Central memory CD8-positive, alpha-beta T cell (primary cell): ENCODE results near the gene KRT12.

ENCODE experiments used
- ATAC-seq: fragments of 150-1000 bp; cut with Tn5 transposase; replicated peaks from 2 replicates; pipeline ENCODE4 v1.10.0; 2022; ENCODE audit warnings: mild to moderate bottlenecking, moderate FRiP score, moderate number of reproducible peaks; ENCODE audit not compliant: poor library complexity, severe bottlenecking; ENCODE audit errors: extremely low read depth
- DNase-seq, 2 donors: peaks; one replicate each; pipeline ENCODE4 v3.0.0; 2021; ENCODE audit warnings: low spot score in 2 of 2
- H3K27ac Mint-ChIP-seq: one replicate; pipeline ENCODE4 v1.8.0; 2022; ENCODE audit warnings: low read depth, mild to moderate bottlenecking, moderate library complexity, mixed read lengths
- H3K27me3 Mint-ChIP-seq: one replicate; pipeline ENCODE4 v1.8.0; 2022; ENCODE audit warnings: mixed read lengths
- H3K36me3 Mint-ChIP-seq: one replicate; pipeline ENCODE4 v1.8.0; 2022; ENCODE audit warnings: mild to moderate bottlenecking, moderate library complexity, mixed read lengths; ENCODE audit not compliant: insufficient read depth
- H3K4me1 Mint-ChIP-seq: one replicate; pipeline ENCODE4 v1.8.0; 2022; ENCODE audit warnings: mixed read lengths
- H3K4me3 Mint-ChIP-seq: one replicate; pipeline ENCODE4 v1.8.0; 2022; ENCODE audit warnings: mild to moderate bottlenecking, moderate library complexity, mixed read lengths
- H3K9me3 Mint-ChIP-seq: one replicate; pipeline ENCODE4 v1.8.0; 2022; ENCODE audit warnings: mixed read lengths

The KRT12 gene

DNA sequence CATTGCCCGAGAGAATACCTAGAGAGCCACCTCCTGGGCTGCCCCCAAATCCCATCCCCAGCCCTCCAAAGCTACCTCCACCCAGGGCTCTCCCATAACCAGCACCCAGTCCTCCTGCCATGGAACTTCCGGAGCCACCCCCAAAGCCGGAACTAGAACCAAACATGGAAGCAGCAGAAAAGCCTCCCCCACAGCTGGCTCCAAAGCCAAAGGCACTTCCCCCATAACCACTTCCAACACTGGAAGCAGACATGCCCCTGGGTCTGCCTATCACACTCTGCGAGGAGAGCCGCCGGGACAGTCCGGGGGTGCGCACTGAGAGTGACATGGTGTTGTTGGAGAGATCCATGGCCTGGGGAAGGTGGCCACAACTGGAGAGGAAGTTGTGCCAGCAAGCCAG lies at the start of gene KRT12:
Gene KRT12, minus strand, starts transcription at position 386 of the 400 bp plus-strand sequence. Its CDS starts 37 bp downstream, at position 349.
- Mint-ChIP-seq H3K27me3 (peaks cover 57% of the 10 kb centered on the region), H3K4me3 (no peak within 1 kb of the TSS), H3K36me3 (no peaks in the 10 kb centered on the region), H3K27ac (no peak within 1 kb of the TSS), H3K9me3 (no peaks in the 10 kb centered on the region), H3K4me1 (no peaks in the 10 kb centered on the region)
- ATAC-seq = no peak
- no peak for DNase-seq

GRCh38 chr17:40916366-40916765 lies 49.3 kb upstream of the KRT12 start:
- H3K27ac Mint-ChIP-seq = no peak overlapping the region
- H3K4me3 Mint-ChIP-seq = no peak overlapping the region
- no peaks in the 10 kb centered on the region for H3K9me3 Mint-ChIP-seq
- no peaks in the 10 kb centered on the region for H3K36me3 Mint-ChIP-seq
- no peak for ATAC-seq
- no peak for DNase-seq
- no peaks in the 10 kb centered on the region for H3K4me1 Mint-ChIP-seq
- peaks cover 24% of the 10 kb centered on the region for H3K27me3 Mint-ChIP-seq

DNA sequence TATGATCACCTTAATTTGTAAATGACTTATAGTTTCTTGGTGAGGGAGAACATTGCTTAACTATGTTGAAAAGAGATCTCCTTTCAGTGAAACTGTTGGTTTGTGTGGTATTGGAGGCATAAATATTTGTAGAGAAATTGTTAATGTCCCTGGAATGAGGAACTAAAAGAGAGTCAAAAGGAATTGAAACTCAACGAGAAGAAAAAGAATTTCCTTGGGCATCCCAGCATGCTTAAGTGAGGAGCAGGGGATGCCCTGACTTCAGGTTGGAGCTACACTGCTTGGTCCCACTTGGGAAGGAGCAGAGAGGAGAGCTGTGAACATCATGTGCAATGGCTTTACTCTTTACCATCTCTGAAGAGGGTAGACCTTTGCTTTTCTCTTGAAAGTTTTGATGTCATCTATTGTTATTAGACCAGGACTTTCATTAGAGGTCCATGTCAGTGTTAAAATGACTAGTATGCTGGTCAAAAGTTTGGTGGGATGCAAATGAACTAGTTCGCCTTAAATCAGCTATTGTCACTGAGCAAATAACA lies 48.8 kb upstream of the KRT12 start:
- no peak overlapping the region for H3K4me3 Mint-ChIP-seq
- ATAC-seq (no peak), DNase-seq (no peak)
- H3K9me3 Mint-ChIP-seq = no peaks in the 10 kb centered on the region
- H3K36me3 Mint-ChIP-seq = no peaks in the 10 kb centered on the region
- no peaks in the 10 kb centered on the region for H3K4me1 Mint-ChIP-seq
- H3K27me3 Mint-ChIP-seq = peaks cover 25% of the 10 kb centered on the region
- no peak overlapping the region for H3K27ac Mint-ChIP-seq

- ATAC-seq (no peak), DNase-seq (no peak)
- no peak overlapping the region for H3K27ac Mint-ChIP-seq
Measured at GRCh38 chr17:40915199-40915661, 48.2 kb upstream of the KRT12 start.

DNA sequence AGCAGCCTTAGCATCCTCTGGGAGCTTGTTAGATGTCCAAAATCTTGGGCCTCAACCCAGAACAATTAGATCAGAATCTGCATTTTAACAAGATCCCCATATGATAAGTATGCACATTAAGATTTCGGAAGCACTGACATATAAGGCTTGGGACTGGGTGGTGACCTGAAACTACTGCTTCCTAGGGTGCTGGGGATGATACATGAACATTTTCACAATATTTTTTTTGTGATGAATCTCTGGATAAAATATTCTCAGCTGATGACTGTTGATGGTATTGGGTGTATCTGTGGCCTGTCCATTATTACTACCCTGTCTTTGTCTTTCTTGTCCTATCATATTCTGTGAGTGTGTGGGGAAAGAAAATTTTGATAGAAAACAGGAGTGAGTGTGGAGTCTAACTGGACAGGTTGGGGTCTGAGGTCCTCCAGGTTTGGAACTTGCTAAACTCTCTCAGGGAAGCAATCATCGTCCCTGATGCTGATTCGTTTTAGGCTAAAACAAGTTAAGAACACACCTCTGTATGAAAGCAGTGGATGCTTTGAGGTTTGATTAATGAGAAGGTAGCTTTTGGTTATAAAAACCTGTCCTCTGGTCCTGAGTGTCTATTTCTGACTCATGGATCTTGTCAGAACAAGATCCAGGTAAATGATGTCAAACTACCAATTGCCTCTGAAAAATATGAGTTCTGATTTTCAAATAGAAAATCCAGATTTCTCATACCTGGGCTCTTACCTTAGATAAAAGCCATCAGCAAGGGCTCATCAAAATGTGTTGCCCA lies 47.2 kb upstream of the KRT12 start:
- H3K4me3 Mint-ChIP-seq = no peak overlapping the region
- H3K27ac Mint-ChIP-seq = no peak overlapping the region
- H3K9me3 Mint-ChIP-seq = no peaks in the 10 kb centered on the region
- no peak for ATAC-seq
- no peaks in the 10 kb centered on the region for H3K4me1 Mint-ChIP-seq
- no peaks in the 10 kb centered on the region for H3K36me3 Mint-ChIP-seq
- H3K27me3 Mint-ChIP-seq = peaks cover 22% of the 10 kb centered on the region
- DNase-seq = no peak

More at GRCh38 chr17:40915199-40915661, 48.2 kb upstream of the KRT12 start:
- H3K9me3 Mint-ChIP-seq = no peaks in the 10 kb centered on the region
- H3K36me3 Mint-ChIP-seq = no peaks in the 10 kb centered on the region
- H3K4me1 Mint-ChIP-seq = no peaks in the 10 kb centered on the region
- peaks cover 25% of the 10 kb centered on the region for H3K27me3 Mint-ChIP-seq
- H3K4me3 Mint-ChIP-seq = no peak overlapping the region

GRCh38 chr17:40912486-40913210 lies 45.6 kb upstream of the KRT12 start:
- Mint-ChIP-seq H3K9me3 (no peaks in the 10 kb centered on the region), H3K4me1 (no peaks in the 10 kb centered on the region), H3K36me3 (no peaks in the 10 kb centered on the region), H3K27ac (no peak overlapping the region), H3K4me3 (no peak overlapping the region), H3K27me3 (peaks cover 31% of the 10 kb centered on the region)
- no peak for ATAC-seq
- DNase-seq = no peak

- ATAC-seq (no peak), DNase-seq (no peak)
- Mint-ChIP-seq H3K9me3 (no peaks in the 10 kb centered on the region), H3K4me3 (no peak overlapping the region), H3K36me3 (no peaks in the 10 kb centered on the region), H3K4me1 (no peaks in the 10 kb centered on the region), H3K27ac (no peak overlapping the region), H3K27me3 (peaks cover 53% of the 10 kb centered on the region)
Measured at GRCh38 chr17:40910441-40910841, 43.4 kb upstream of the KRT12 start.

GRCh38 chr17:40909755-40910154 lies 42.7 kb upstream of the KRT12 start:
- DNase-seq (no peak), ATAC-seq (no peak)
- peaks cover 60% of the 10 kb centered on the region for H3K27me3 Mint-ChIP-seq
- no peaks in the 10 kb centered on the region for H3K36me3 Mint-ChIP-seq
- no peaks in the 10 kb centered on the region for H3K9me3 Mint-ChIP-seq
- H3K4me3 Mint-ChIP-seq = no peak overlapping the region
- no peaks in the 10 kb centered on the region for H3K4me1 Mint-ChIP-seq
- no peak overlapping the region for H3K27ac Mint-ChIP-seq

GRCh38 chr17:40909351-40909750 lies 42.3 kb upstream of the KRT12 start:
- H3K4me1 Mint-ChIP-seq = no peaks in the 10 kb centered on the region
- no peak overlapping the region for H3K4me3 Mint-ChIP-seq
- ATAC-seq (no peak), DNase-seq (peak; percentile 40 to 41)
- H3K27ac Mint-ChIP-seq = no peak overlapping the region
- peaks cover 60% of the 10 kb centered on the region for H3K27me3 Mint-ChIP-seq
- H3K9me3 Mint-ChIP-seq = no peaks in the 10 kb centered on the region
- H3K36me3 Mint-ChIP-seq = no peaks in the 10 kb centered on the region

DNA sequence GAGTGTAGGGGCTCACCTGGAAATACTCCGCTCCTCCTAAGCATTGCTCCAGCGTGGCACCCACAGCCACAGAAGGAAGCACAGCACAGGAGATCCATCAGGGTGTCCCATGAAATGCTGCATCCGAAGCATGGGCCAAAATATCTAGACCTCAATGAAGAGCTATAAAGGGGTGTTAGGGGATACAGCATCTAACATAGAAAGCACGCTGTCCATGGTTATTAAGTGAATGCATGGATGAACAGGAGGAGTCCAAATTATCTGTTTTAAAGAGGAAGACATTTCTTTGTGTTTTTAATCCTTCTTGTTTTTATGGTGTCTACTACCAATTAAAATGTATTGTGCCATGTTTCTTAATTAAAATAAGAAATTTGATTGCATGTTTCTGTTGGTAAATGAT lies 39.6 kb upstream of the KRT12 start:
- Mint-ChIP-seq H3K36me3 (no peaks in the 10 kb centered on the region), H3K27me3 (peaks cover 66% of the 10 kb centered on the region), H3K9me3 (no peaks in the 10 kb centered on the region), H3K27ac (no peak overlapping the region), H3K4me3 (no peak overlapping the region), H3K4me1 (no peaks in the 10 kb centered on the region)
- no peak for ATAC-seq
- DNase-seq = no peak

DNA sequence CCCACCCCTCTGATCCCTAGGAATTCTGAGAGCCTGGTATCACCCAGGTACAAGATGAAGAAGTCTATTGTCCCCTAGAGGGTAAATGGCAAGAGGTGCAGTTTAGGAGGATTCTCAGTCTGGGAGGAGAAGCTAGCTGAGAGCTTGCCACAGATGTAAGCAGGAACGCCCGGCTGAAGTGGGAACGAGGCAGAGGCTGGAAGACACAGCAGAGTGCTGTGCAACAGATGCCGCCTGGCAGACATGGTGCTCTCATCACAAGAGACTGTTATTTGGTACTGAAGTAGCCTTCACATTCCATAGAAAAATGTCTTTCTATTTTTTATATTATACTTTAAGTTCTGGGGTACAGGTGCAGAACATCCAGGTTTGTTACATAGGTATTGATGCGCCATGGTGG lies 38.3 kb upstream of the KRT12 start:
- peaks cover 75% of the 10 kb centered on the region for H3K27me3 Mint-ChIP-seq
- no peaks in the 10 kb centered on the region for H3K36me3 Mint-ChIP-seq
- H3K4me3 Mint-ChIP-seq = no peak overlapping the region

DNA sequence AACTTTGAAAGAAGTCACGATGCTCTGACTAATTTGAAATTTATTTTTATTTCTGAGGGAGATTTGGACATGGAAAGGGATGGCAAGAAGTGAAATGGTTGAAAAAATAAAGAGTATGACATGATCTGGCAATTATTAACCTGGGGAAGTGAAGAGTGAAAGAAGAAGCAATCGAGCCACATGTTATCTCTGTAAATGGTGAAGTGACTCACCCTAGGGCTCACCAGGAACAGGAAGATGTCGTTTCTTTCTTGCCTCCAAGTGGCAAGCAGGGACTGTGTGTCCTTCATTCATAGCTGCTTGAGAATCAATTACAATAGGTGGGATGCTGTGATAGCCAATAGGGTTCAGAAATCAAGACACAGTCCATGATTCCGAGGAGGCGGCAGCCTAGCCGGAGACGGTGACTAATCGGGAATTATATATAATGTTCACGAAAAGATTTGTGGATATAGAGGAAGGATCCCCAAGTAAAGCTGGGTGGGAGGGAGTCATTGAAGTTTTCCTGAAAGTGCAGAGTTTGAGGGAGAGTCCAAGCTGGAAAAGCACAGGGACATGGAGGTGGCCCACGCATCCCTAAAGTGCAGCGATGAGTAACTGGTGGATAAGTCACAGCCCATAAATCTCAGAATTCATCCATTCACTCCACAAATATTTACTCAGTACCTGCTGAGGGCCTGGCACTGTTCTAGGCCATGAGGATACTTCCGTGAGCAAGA lies 36.3 kb upstream of the KRT12 start:
- H3K4me1 Mint-ChIP-seq = no peaks in the 10 kb centered on the region
- no peaks in the 10 kb centered on the region for H3K9me3 Mint-ChIP-seq
- DNase-seq (no peak), ATAC-seq (no peak)
- H3K27ac Mint-ChIP-seq = no peak overlapping the region
- H3K4me3 Mint-ChIP-seq = no peak overlapping the region
- H3K27me3 Mint-ChIP-seq = peaks cover 78% of the 10 kb centered on the region
- no peaks in the 10 kb centered on the region for H3K36me3 Mint-ChIP-seq

More for the DNA sequence above, 38.3 kb upstream of the KRT12 start:
- no peaks in the 10 kb centered on the region for H3K4me1 Mint-ChIP-seq
- DNase-seq (no peak), ATAC-seq (no peak)
- no peaks in the 10 kb centered on the region for H3K9me3 Mint-ChIP-seq
- no peak overlapping the region for H3K27ac Mint-ChIP-seq
